Hypothalamus (tissue), 51 donors: ENCODE measurements around the gene HSBP1L1.
"Not testable (repeated sequence)": the region's sequence is repeated elsewhere in the genome, so short reads cannot be mapped to it uniquely, and the experiment has no call there.

Source experiments
- DNase-seq, 51 donors: peaks; one replicate each; lab custom pipeline; 2025; lab: John Stamatoyannopoulos, UW

Gene HSBP1L1

DNA sequence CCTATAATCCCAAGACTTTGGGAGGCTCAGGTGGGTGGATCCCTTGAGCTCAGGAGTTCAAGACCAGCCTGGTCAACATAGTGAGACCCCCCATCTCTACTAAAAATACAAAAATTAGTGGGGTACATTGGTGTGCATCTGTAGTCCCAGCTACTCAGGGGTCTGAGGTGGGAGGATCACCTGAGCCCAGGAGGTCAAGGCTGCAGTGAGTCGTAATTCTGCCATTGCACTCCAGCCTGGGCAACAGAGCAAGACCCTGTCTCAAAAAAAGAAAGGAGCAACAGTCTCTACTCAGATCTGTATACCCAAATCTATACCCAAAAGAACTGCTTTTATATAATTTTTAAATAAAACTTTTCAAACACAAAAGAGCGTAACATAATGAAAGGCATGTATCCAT, 5.5 kb upstream of the HSBP1L1 start:
- DNase-seq, result no peak

DNA sequence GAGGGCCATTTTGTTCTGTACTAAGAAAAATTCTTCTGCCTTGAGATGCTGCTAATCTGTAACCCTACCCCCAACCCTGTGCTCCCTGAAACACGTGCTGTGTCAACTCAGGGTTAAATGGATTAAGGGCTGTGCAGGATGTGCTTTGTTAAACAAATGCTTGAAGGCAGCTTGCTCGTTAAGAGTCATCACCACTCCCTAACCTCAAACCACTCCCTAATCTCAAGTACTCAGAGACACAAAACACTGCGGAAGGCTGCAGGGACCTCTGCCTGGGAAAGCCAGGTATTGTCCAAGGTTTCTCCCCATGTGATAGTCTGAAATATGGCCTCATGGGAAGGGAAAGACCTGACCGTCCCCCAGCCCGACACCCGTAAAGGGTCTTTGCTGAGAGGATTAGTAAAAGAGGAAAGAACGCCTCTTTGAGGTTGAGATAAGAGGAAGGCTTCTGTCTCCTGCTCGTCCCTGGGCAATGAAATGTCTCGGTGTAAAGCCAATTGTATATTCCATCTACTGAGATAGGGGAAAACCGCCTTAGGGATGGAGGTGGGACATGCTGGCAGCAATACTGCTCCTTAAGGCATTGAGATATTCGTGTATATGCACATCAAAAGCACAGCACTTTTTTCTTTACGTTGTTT, 4.2 kb upstream of the HSBP1L1 start:
- DNase-seq, result not testable (repeated sequence)

DNA sequence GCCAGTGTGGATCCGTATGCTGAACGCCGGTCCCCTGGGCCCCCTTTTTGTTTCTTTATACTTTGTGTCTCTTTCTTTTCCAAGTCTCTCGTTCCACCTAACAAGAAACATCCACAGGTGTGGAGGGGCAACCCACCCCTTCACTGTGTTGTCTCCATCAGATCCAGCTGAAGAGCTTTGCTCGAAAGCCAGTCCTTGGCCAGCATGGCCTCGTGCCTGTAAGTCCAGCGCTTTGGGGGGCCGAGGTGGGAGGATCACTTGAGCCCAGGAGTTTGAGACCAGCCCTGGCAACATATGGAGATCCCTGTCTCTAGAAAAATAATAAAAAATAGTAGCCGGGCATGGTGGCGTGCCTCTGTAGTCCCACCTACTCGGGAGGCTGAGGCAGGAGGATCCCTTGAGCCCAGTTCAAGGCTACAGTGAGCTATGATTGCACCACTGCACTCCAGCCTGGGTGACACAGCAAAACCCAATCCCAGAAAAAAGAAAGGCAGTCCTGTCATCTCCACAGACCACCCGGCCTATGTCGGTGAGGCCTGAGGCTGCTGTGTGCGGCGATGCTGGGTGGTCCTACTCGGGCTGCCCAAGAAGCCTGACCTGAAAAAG, 3.4 kb upstream of the HSBP1L1 start:
- no peak for DNase-seq

GRCh38 chr18:79961527-79962291, 2.7 kb upstream of the HSBP1L1 start:
- no peak for DNase-seq

GRCh38 chr18:79962311-79962710, 2.1 kb upstream of the HSBP1L1 start:
- no peak for DNase-seq

DNA sequence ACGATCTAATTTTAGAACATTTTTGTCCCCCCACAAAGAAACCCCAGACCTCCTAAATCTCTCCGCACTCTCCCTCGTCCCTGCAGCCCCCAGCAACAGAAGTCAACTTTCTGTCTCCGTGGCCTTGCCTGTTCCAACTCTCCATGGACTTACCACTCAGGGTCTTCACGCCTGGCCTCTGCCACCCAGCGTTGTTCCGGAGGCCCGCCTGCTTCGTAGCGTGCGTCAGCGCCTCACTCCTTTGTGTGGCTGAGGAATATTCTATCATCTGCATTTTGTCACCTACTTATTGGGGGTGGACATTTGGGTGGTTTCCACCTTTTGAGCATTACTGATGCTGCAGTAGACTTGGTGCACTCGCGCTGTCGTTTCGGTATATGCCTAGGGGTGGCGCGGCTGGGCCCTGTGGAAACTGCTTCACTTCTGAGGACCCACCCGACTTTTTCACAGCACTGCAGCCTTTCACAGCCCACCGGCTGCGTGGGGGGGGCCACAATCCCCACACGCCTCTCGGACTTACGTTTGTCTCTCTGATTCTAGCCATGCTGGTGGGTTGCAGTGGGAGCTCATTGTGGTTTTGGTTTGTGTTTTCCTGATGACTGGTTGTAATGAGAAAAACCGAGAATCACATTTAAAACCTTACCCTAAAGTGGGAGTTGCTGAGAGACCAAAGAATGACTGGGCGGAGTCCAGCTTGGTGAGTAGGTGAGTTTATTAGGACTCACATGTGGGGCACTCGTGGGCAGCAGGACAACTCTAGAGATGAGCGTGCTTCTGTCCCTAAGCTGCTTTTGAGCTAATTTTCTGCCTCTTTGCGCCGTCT, 1.4 kb upstream of the HSBP1L1 start:
- DNase-seq, result peak in 1 of 51 donors; percentile 57

GRCh38 chr18:79963658-79964329, 649 bp upstream of the HSBP1L1 start:
- DNase-seq, result no peak

DNA sequence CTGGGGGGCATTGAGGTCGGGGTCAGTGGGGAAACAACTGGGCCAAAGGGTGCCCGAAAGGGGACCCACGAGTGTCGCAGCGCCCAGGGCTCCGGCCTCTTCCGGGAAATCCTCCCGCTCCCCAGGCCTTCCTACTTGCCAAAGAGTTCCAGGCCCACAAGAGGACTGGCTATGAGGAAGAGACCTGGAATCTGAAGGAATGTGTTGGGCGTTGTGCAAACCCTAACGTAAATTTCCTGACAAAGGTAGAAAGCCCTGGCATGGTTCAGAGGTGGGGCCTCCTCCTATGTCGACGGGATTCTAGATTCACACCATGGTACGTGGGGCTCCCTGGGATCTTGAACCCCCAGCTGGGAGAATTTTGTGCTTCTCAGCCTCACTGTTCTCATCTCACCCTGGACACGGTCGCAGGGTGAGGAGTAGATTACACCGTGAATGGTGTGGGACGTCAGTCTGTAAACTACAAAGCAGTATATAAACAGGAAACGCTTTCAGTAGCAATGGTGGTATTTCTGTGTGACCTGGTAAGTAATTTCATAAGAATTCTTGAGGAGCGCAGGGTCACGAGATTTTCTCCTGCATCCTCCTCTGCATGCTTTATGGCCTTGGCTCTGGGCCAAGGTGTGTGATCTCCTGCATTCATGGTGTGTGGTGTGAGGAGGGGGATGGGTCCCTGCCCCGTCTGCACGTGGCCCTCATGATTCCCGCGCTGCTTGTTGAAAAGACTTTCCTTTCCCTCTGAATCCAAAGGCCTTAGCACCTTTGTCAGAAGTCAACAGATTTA, 868 bp downstream of the HSBP1L1 start:
- peak in 6 of 51 donors; percentile 22 to 52 (median 30) for DNase-seq

DNA sequence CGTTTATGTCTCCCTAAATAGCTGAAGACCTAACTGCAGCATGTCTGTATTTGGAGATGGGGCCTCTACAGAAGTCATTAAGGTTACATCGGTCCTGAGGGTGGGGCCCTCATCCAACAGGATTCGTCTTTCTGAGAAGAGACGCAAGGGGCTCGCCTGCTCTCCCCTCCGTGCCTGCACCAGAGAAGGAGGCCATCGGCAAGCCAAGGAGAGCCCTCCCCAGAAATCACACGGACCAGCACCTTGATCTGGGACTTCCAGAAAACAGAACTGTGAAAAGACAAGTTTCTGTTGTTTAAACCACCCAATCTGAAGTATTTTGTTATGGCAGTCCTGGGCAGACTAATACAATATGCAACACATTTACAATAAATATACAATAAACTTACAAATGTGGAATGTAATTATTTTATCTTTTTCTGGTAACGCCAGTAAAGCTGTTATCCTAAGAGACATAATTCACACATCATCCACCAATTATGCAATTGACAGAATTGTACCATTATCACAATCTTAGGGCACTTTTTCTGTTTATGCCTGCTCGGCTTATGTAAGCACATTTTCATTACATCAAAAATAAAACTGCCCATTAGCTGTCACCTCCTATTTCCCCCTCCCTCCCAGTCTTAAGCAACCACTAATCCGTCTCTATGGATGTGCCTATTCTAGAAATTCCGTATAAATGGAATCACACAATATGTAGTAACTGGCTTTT, 6.1 kb downstream of the HSBP1L1 start:
- no peak for DNase-seq

GRCh38 chr18:79971211-79971952, 6.9 kb downstream of the HSBP1L1 start:
- no peak for DNase-seq

DNA sequence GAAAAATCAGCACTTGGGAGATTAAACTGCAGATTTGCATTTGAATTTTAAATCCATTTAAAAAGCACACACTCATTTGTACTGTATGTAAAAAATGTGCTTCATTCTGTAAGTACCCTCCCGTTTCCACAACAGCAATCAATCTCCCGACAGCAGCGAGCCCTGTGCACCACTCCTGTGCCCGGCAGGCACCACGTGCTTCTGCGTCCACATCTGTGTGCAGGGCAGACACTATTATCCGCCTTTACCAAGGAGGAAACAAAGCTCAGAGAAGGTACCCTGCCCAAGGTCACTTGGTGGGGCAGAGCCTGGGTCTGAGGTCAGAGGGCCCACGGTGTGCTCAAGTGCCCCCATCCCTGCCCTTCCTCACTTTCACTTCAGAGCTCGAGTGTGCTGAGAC, 7.5 kb downstream of the HSBP1L1 start:
- DNase-seq, result no peak

GRCh38 chr18:79972720-79973119, 8.3 kb downstream of the HSBP1L1 start:
- no peak for DNase-seq

DNA sequence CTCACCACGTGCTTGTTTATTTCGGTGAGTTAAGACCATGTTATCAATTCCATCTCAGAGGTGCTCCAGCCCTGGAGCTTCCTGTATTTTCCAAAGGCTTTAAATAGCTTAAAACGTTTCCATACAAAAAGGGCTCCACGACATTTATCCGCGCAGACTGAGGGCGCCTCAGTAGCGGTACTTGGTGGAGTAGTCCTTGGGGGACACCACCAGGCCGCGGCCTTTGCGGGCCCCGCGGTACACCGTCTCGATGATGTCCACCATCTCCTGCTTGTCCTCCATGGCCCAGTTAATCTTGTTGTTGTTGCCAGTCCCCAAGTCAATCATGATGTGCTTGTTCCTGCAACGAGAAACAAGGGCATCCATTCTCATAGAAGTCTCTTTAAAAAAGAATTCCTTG, 9.1 kb downstream of the HSBP1L1 start:
- no peak for DNase-seq

GRCh38 chr18:79974025-79974654, 9.7 kb downstream of the HSBP1L1 start:
- no peak for DNase-seq

DNA sequence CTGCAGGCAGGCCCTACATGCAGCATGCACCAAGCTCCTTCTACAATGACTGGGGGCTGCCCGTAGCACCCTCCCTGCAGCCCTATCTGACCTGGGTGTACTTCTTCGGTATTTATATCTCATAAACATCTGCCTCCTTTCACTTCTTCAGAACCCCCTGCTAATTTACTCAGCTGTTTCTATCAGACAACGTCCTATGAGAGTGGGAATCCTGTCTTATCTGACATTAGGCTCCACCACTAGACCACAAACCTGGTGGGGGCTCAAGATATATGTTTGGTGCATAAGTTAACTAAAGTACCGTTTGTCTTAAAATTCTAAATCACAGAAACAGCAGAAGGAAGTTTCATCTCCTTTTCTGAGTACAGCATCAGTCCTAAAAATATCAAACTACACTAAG, 10.6 kb downstream of the HSBP1L1 start:
- no peak for DNase-seq

- DNase-seq, result no peak
These were observed 11.7 kb downstream of the HSBP1L1 start for GRCh38 chr18:79975985-79976680.

GRCh38 chr18:79979843-79980242, 15.4 kb downstream of the HSBP1L1 start:
- DNase-seq, result no peak
